Hypothalamus (tissue), 51 donors: ENCODE measurements around the gene MID1.

ENCODE experiments used
- DNase-seq, 51 donors: peaks; one replicate each; lab custom pipeline; 2025; lab: John Stamatoyannopoulos, UW

The MID1 gene

DNA sequence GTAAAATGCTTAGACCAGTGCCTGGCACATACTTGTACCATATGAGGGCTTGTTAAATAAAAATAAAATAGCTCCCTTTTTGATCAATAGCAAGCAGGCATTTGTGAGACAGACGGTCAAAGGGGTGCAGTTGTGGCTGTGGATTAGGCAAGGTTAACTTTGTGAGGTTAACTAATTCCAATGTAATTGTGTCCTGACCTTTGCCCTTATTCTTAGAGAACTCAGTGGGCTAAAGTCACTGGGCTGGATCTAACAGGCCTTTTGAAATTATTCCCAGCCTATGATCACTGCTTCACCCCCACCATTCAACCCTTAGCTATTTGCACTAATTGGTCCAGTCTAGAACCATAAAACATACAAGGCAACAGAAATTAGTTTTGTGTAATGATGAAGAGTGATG lies 166.4 kb downstream of the MID1 start:
- no peak for DNase-seq

DNA sequence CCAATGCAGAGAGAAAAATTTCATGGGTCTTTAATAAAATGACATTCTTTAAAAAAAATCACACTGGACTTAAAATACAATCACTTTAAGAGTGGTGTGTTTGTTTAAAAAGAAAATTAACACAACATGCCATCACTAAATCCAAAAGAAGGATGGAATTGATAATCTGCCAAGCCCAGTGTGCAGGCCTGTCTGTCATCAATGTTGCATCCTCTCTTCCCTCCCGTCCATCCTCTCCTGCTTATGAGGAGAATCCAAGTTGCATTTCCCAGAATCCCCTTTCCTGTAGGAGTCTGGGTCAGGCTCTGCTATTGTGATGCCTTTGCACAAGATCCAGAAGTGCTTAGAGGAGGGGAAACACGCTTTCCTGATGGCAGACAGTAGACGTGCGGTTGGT lies 169.4 kb downstream of the MID1 start:
- DNase-seq, result no peak

DNA sequence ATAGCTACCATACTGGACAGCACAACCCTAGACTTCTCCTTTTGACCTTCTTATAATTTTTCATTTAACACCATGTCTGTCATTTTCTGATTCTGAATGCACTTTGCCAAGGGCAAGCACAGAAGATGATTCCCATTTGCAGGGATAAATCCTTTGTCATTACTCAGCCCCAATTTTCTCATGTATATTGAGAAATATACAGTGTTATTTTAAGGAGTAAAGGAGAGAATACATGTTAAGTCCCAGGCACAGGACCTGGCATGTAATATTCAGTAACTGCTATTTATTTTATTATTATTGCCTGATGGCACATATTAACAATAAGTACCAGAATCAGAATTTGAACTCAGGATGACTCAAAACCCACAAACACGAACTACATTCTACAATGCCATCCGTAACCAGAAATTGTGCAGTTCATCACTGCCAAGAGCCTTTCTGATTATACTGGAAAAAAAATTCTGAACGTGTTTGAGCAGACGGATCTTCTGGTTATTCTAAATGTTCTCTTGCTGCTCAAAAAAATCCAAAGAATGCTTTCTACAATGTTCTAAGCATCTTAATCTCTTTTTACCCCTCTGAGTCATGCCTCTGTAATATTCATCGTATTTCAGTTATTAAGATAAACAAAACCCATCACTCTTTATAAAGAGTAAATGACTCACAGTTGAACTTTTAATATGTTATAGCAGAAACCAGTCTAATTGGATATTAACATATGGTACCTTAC lies 170.0 kb downstream of the MID1 start:
- DNase-seq, result no peak

GRCh38 chrX:10447564-10448214 lies 172.7 kb downstream of the MID1 start:
- DNase-seq, result peak in 1 of 51 donors; percentile 2

DNA sequence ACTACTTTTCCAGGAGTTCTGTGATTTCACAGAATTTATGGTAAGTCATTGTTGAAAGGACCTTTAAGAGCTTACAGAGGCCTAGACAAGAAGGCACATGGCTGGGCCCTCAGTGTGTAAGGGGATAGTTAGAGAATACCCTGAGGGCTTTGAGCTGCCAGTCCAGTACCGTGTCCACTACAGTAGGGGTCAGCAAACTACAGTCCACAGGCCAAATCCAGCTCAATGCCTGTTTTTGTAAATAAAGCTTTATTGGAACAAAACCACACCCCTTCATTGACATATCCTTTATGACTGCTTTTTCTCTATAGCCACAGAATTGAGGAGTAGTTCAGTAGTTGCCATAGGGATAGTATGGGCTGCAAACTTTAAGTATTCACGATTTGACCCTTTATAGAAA lies 176.2 kb downstream of the MID1 start:
- DNase-seq, result no peak

GRCh38 chrX:10441464-10441863 lies 178.9 kb downstream of the MID1 start:
- DNase-seq, result no peak

DNA sequence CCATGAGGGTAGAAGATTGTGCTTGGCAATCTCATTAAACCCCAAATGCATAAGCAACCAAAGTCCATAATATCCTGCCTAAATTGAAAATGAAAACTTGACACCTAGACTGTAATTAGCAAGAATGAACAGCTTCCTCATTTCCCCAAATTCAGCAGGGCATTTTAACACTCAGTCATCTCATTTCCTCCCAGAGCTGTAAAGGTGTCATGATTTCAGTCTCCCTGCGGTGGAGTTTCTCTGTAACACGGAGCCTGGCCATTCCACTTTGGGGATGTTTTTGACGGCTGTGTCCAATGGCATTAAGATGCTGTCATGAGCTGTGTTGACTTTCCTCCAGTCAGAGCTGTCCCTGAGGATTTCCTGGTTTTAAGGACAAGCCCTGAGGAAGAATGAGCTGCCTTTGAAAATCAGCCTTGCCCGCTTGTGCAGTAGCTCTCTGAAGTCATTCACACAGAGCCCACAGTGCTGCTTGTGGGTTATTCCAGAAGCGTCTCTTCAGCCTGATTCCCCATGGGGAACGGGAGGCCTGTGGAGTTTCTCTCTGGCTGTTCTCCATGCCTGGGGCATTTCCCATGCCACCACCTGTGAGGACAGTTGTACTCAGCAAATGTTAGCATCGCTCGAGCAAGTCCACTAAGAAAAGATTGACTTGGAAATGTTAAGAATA lies 187.0 kb downstream of the MID1 start:
- no peak for DNase-seq

DNA sequence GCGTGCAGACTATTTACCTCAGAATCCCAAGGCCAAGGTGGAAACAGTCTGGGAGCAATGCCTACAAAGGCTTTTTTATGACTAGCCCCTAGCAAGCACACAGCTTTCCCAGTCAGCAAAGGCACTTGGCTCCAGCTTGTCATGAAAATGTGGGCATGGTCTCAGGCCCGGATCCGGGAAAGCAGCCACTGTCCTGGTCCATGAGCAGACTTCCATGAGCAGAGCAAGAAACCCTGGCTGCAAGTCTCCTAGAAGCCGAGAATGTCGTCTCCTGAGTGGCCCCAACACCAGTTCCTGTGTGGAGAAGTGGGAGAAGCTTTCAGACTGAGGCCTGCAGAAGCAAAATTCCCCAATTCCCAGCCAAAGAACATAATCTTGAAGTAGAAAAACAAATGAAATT lies 190.5 kb downstream of the MID1 start:
- peak in 2 of 51 donors; percentile 0 for DNase-seq

DNA sequence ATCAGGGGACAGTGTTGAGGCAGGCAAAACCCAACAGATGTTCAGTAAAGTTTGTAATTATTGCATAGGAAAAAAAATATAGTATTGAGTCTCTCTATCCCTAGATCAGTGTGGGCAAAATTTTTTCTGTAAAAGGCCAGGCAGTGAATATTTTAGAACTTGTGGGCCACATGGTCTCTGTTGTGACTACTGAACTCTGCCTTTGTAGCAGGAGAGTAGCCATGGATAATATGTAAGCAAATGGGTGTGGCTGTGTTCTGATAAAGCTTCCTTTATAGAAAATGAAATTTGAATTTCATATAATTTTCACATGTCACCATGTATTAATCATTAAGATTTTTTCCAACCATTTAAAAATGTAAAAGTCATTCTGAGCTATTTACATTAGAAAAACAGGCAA lies 193.1 kb downstream of the MID1 start:
- no peak for DNase-seq

- no peak for DNase-seq
These were observed 196.7 kb downstream of the MID1 start for GRCh38 chrX:10423716-10424115.

DNA sequence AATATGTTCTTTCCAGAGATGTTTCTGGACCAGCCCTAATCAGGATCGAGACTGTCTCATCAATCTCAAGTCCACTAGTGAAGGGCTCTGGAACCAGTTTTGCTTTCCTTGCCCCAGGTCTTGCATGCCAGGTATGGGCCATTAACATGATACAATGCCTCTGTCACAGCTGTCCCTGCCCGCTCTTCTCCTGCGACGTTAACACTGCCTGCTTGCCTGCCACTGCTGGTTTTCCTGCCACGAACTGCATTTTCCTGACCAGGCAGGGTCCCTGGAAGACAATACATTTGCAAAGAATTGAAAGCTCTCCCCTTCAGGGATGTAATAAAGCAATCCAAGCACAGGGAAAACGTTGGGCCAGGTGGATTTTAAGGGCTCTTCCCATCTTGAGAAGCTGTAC lies 200.3 kb downstream of the MID1 start:
- no peak for DNase-seq

GRCh38 chrX:10416424-10416823 lies 204.0 kb downstream of the MID1 start:
- DNase-seq, result no peak

DNA sequence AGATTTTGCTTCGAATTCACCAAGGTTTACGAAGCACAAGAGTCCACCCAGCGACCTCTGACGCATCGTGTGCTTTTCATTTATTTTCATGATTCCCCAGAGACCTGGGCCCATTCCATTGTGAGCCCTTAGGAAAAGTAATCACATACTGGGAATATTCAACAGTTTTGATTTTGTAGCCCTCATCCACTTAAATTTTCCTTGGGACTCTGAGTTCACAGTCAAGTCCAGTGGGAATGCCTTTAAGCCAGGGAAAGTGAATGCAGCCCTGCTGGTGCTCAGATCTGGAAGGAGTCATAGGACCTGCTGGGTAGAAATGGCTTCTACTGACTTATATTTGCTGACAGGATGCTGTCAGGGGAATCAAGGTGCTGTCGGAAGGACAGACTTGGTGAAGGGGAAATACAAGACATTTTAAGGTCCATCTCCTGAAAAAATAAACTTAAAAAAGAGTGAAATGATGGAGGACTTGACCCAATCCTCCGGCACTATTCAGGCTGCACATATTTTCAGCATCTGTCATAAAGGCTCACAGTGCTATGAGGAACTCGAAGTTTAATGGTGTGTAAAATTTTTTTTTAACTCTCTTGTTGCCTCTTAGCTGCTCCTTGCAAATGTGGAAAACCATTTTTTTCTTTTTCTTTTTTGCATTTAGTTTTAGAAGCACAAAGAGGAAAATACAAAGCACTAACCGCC lies 204.9 kb downstream of the MID1 start:
- DNase-seq, result no peak

GRCh38 chrX:10414862-10415261 lies 205.5 kb downstream of the MID1 start:
- DNase-seq, result no peak

GRCh38 chrX:10414156-10414824 lies 206.1 kb downstream of the MID1 start:
- no peak for DNase-seq

GRCh38 chrX:10404436-10404835 lies 215.9 kb downstream of the MID1 start:
- no peak for DNase-seq

- no peak for DNase-seq
These were observed 219.1 kb downstream of the MID1 start for GRCh38 chrX:10401239-10401638.

GRCh38 chrX:10399043-10399741 lies 221.2 kb downstream of the MID1 start:
- DNase-seq, result no peak

GRCh38 chrX:10398215-10398614 lies 222.2 kb downstream of the MID1 start:
- no peak for DNase-seq

DNA sequence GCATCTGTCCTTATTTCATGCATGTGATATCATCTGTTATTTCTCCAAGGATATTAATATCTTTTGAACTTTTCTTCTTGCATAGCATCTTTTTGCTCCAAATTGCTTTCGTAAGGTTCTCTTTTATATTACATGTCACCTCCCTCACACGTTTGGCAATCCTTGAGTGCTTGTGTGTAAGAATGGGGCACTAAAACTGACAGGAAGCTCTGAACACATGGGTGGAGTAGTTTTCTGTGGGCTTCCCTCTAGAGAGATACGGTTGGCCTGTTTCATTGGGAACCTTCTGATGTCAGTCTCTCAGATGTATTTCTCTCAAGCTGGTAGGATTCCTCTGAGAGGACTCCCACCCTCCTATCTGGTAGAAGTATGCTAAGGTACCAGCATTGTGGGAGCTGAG lies 223.0 kb downstream of the MID1 start:
- DNase-seq, result no peak
